Activated T-cell treated with anti-CD3 and anti-CD28 coated beads, Interleukin-2, amount 50 U/mL, for 48 hours (primary cell): ENCODE measurements around the gene MRGPRD.

ENCODE experiments used
- DNase-seq, 2 experiments: peaks; one replicate each; pipeline ENCODE4 v3.0.0-alpha.2; 2020

Gene MRGPRD

DNA sequence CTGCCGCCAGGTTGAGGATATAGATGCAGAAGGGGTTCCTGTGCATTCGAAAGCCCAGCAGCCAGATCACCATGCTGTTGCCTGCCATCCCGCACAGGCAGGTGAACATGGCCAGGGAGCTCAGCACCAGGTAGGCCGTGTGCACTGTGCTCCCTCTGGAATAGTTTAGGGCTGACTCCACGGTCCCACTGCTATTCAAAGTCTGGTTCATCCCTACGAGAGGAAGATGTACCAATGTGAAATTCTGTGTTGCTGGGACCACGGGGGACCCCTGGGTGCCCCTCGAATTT is at the start of gene MRGPRD:
Gene MRGPRD (minus strand): TSS at position 211 of the 290 bp plus-strand sequence. CDS start 0 bp downstream, at position 211.
- no peak for DNase-seq

GRCh38 chr11:69030301-69030700 is 49.5 kb upstream of the MRGPRD start:
- DNase-seq, result no peak

GRCh38 chr11:69027704-69028372 is 47.1 kb upstream of the MRGPRD start:
- no peak for DNase-seq

DNA sequence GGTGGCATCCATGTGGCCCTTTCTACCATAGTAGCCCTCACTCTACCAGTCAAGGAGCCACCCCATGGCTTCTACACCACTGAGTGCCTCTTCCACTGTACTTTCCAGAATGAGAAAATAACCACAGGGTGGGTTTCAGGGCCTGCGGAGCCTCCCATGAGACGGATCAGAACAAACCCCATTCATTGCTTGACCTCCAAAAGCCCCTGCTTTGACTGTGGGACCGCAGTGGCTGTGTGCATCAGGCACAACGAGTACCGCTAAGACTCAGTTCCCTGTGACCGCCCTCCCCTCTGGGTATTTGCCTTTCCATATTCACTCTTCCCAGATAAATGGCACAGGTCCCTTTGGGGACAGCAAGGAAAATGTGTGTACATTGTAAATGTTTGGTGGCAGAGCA is 43.7 kb upstream of the MRGPRD start:
- DNase-seq, result no peak

GRCh38 chr11:69022260-69022659 is 41.5 kb upstream of the MRGPRD start:
- no peak for DNase-seq

DNA sequence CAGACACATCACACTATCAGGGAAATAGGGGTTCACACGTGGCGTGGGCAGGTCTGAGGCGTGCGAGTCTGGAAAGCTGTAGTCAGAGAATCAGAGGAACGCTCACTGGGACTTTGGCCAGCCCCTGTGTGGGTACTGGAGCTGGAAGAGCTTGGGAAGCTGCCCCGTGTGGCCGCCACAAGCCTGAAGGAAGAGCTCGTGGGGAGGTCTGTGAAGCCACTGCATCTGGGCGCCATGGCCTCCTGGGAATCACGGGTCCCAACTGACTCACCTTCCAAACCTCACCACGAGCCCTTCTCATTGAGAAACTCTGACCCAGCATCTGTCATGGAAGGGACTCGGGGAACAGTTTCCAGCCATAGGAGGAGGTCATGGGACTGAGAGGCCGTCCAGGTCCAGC is 38.1 kb upstream of the MRGPRD start:
- no peak for DNase-seq

- DNase-seq, result no peak
Measured at GRCh38 chr11:69017951-69018350, 37.2 kb upstream of the MRGPRD start.

DNA sequence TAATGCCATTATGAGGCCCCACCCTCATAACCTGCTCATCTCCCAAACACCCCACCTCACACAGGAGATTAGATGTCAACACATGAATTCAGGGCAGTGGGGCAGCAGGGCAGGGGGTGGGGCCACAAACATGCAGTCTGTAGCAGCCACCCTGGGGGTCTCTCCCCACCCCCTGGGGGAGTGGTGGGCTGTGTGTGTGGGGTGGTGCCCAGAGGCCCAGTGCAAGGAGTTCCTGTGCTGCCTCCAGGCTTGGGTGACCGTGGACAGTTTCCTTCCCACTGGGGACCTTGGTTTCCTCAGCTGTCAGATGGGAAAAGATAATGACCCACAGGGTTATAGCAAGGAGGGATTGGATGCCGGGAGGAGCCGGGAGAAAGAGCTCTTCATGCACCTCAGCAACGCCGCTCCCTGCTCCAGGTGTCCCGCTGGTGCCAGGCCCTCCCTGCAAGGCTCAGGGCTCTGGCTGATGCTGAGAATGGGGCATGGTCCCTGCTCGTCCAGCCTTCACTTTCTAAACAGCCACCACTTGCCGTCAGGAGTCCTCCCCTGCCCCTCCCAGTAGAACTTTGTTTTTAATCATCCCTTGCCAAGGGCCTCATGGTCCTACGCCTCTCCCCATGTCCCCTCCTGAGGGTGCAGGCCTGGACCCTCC is 34.2 kb upstream of the MRGPRD start:
- DNase-seq, result no peak

- DNase-seq, result no peak
Measured at GRCh38 chr11:69014084-69014851, 33.5 kb upstream of the MRGPRD start.

GRCh38 chr11:69013009-69013951 is 32.5 kb upstream of the MRGPRD start, which contains the start of gene MRGPRF:
Gene MRGPRF, minus strand, starts transcription at chr11:69013246. Its CDS starts 3,345 bp downstream, at chr11:69009901.
- no peak for DNase-seq

DNA sequence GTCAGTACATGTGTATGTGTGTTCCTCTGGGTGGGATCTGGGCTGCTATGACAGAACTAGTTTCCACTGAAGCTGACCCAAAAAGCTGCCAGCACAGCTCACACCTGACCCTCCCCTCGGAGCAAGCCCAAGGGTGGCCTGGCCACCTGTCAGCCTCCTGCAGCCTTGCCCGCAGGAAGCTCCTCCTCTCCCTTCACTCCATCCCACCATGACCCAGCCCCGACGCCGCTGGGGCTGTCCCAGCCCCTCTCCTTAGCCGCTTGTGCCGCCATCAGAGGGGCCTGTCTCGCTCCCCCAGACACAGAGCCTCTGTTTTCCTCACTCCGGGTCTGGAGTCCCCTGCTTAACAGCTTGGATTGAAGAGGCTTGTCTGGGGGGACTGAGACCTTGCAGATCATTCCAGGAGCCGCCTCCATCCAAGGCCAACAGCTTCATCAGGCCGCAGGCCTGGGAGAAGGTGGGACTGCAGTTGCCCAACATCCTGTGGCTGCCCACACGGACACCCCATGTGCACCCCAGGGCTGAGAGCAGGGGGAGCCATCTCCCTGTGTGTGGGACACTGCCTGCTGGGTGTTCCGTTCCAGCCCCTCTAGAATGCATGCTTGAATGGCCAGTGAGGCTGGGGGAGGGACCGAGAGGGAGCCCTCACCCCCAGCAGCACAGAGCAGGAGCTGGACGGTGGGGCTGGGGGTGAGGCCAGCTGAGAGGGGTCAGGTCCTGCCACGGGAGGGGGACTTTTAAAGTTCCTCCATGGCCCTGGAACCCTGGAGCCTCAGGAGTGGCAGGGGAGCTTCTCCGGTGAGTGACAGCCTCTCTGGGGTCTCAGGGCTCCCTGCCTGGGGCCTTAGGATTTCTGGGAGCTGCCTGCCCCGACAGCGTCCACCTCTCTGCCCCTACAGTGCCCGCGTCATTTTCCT is 31.6 kb upstream of the MRGPRD start:
- DNase-seq, result no peak

DNA sequence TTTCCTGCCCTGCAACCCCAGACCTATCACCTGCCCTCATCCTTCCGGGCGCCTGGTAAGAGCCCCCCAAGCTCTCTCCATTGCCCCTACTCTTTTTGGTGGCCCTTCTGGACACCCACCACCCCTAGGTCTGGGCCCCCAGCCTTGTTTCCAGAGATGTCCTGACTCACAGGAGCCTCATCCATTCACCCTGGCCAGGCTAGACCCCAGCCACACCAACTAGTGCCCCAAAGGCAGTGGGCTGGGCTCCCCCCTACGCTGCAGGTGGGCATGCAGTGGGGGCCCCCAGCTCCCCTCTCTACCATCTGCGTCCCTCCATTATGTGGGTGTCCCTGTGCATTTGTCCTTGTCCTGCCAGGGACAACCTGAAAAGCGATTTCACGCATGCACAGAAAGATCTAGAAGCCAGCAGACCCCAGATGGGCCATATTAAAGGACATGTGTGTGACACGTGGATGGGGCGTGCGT is 30.9 kb upstream of the MRGPRD start:
- DNase-seq, result no peak

DNA sequence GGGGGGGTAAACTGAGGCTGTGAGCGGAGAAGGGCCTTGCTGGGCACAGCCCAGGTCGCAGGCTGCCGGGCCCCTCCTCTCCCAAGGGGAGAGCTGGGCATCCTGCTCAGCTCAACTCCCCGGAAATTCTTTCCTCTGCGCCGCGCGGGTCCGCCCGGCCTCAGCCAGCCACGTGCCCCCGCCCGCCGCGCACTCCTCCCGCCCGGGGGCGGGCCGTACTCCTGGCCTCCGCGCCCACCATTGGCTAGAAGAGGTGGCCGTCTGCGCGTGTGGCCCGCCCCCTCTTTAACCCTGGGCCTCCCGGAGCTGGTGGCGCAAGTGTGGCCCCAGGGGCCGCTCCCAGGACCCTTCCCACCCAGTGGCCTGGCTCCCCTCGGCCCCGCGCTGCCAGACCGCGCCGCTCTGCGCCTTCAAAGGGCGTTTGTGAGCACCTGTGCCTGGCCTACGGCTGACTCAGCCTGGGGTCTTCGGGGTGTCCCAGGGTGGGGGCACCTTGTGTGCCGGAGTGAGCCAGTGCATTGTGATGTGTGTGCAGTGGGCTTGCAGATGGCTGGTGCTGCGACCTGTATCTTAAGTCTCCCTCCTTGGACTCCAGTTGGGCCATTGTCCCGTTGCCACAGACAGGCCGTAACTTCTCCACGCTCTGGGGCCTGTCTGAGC is 30.3 kb upstream of the MRGPRD start:
- DNase-seq, result peak; percentile 59 to 69

DNA sequence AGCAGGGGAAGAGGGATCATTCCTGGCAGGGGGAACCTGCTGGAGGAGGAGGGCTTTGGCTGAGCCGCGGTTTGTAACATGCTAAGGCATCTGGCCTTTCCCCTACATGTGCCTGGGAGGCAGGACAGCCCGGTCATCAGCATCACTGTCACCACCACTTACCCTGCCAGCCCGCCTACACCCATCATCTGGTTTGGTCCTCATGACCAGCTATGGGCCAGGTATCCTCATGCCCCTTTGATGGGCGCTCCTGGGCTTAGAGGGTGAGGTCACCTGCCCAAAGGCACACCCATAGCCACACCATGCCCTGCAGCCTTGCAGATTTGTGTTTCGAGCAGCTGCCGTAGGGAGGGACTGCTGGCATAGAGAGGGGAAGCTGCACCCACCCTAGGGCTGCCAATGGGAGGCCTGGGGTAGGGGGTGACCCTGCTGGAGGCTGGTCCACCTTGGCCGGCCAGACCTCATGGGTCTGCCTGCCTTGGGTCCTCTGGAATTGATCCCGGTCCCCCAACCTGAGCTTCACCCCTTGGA is 29.6 kb upstream of the MRGPRD start:
- no peak for DNase-seq

DNA sequence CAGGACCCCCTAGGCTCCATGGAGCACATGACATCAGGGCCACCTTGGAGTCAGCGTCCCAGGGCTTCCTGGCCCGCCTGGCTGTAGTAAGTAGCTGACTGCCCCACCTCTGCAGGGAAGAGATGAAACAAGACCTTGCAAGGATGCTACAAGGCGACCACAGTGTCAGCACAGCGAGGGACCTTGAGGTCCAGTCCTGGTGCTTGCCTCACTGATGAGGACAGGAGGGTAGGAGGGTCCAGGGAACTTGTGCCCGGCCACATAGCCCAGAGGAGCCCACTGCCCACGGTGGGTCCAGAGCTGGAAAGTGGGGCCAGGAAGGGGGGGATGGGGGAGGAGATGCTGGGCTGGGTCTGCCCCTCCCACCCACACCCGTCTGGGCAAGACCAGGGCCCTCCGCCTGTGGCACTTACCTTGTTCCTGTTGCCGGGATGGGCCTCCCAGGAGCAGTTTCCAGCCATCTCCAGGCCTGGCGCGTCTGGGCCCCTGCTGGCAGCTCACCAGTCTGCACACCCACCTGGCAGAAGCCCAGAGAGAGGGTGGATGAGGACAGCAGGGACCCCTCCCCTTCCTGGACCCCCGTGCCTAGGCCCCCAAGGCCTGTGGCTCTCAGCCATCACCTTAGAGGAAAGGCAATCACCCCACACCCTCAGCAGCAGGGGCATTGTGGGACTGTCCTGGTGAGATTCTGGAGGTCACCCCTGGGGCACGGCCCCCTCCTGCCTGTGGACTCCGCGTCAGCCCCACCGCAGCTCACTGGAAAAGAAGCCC is 28.8 kb upstream of the MRGPRD start:
- no peak for DNase-seq

DNA sequence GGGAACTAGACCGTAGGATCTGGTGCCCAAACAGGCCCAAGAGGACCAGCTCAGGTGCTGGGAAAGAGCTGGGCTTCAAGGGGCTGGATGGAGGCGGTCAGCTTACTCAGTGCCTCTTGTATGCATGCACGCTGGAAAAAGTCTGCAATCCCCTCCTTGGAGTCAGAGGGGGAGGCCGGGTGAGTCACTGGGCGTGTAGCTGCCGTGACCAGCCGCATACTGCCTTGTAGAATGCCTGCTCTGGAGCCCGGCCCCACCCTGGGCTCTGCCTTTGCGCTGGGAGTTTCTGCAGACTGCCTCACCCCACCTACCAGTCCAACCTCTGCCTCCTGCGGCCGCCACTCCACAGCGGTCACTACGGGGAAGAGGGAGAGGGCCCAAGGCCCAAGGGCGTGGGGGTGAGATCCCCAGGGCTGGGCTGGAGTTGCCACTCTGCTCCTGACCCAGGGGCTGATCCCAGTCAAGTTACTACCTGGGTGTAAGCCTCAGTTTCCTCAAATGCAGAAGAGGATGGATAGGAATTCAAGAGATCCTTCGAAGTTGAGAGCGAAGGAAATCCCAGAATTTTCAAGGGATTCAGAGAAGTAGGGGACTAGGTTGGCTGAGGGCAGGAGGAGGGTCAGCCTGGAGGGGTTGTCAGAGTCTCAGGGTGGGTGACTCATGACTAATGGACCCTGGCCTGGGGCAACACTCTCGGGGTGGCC is 28.1 kb upstream of the MRGPRD start:
- no peak for DNase-seq

- no peak for DNase-seq
Measured at GRCh38 chr11:69007975-69008381, 27.2 kb upstream of the MRGPRD start.

DNA sequence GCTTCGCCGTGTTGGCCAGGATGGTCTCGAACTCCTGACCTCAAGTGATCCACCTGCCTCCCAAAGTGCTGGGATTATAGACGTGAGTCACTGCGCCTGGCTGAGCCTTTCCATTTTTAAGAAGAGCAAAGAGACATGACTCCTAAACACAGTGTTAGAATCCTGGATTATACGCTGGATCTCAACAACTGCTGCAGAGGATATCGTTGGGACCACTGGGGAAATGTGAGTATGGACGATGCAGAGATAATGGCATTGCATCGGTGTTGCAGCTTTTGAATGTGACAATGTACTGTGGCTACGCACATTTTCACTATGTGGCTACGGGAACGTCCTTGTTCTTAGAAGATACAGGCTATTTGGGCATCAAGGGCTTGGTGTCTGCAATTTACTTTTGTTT is 26.0 kb upstream of the MRGPRD start:
- DNase-seq, result no peak

- DNase-seq, result no peak
Measured at GRCh38 chr11:69005631-69006368, 25.0 kb upstream of the MRGPRD start.
